GM12874 (cell line): Measurements from ENCODE around the gene FBXW11.

ENCODE experiments used
- TF ChIP-seq, protein P1 (sequence below): IDR thresholded peaks from 2 replicates; pipeline ENCODE4 v1.5.1; 2011; ENCODE audit warnings: low read depth, mild to moderate bottlenecking, control low read depth, low read length, moderate library complexity; ENCODE audit not compliant: insufficient read depth

FBXW11 gene

DNA sequence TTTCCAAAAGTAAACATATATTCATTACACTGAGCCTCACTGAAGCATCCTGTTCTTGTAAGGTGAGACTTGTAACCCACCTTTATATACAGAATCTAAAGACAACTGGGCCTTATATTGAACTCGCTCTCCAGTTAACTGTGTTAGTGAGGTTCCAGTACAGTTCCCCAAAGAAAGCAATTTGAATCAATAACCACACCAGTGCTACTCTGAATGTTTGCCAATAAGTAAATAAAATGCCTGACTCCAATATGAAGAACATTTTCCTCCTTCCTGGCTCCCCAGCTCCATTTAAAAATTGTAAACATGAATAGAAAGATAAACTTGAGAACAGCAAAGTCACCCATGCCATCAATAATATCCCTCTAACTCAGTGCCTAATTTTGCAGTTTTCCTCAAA lies 50.1 kb downstream of the FBXW11 start:
- TF ChIP-seq, protein P1, sequence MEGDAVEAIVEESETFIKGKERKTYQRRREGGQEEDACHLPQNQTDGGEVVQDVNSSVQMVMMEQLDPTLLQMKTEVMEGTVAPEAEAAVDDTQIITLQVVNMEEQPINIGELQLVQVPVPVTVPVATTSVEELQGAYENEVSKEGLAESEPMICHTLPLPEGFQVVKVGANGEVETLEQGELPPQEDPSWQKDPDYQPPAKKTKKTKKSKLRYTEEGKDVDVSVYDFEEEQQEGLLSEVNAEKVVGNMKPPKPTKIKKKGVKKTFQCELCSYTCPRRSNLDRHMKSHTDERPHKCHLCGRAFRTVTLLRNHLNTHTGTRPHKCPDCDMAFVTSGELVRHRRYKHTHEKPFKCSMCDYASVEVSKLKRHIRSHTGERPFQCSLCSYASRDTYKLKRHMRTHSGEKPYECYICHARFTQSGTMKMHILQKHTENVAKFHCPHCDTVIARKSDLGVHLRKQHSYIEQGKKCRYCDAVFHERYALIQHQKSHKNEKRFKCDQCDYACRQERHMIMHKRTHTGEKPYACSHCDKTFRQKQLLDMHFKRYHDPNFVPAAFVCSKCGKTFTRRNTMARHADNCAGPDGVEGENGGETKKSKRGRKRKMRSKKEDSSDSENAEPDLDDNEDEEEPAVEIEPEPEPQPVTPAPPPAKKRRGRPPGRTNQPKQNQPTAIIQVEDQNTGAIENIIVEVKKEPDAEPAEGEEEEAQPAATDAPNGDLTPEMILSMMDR, result no peak

DNA sequence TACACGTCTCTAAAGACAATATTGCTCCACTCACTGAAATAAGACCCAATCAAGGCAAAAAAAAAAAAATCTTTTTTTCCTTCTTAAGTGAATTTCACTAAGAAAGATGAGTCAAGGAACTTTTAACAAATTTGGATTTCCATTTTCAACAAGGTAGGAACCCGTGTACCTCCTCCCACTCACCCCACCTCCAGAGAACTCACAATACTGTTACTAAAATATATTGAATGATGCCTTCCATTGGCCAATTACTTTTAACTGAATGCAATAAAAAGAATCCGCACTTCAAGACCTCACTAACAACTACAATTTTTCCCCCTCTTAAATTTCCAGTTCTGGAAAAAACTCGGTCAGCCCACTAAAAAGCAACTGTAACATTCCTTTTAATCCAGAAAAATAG lies 50.7 kb downstream of the FBXW11 start:
- TF ChIP-seq, protein P1, result no peak

DNA sequence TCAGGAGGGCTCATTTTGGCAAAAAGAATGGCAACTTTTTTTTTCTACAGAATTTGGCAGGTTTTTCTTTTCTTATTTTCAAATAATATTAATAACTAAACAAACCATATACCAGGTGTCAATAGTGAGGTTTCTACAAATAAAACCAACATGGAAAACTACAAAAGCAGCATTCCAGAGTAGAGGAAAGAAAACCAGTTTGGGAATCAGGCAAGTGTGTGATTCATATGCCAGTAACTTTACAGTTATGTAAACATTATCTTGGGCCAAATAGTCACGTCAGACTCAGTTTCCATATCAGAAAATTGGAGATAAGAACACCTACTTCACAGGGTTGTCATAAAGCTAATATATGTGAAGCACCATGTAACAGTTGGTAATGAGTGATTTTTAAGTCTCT lies 51.7 kb downstream of the FBXW11 start:
- TF ChIP-seq, protein P1, result no peak

DNA sequence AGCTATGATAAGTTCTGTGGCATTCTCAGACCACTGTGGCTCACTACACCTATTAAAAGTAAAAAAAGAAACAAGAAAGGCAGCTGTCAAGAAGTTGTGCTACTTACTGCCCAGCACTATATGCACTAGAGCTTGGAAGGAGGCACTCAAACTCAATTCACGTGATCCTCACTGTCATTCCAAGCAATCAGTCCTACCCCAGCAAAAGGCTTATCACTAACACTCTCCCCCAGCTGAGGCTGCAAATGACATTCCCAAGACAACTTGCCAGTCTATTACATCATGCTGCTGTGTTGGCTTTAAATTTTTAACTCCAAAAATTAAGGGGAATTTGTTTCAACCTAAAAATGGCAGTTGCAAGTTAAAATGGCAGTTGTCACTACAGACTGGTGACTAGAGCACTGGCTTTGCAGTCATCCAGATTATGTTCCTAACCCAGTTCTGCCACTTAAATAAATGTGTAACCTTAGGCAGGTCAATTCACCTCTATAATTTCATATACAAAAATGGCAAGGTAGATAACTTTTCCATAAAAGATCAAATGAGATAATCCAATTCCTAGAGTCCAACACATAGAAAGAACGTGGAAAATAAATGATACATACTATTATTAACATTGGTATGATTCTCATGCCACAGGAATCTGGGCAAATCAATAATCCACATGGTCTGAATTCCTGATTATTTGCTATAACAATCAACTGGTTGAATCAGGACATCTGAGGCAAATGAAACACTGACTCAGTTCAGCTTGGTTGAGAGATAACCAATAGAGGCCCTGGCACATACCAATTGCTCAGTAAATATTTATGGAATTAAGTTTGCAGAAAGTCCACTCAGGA lies 52.4 kb downstream of the FBXW11 start:
- TF ChIP-seq, protein P1, result no peak

DNA sequence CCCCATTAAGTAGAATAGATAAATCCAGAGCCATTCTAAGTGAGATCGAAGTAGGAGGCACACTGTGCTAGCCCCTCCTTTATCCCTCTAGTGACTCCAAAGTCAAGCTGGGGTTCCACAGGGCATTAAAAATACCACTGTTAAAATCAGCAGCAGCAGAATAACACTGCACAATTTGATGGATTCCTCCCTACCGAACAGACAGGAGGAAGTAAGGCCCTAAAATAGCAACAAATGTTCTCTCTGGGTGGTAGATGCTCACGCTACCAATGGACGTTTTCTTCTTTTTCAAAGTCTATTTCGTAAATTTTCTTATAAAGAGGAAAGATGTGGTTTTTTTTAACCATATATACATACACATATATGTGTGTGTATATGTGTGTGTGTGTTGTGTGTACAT lies 54.4 kb downstream of the FBXW11 start:
- TF ChIP-seq, protein P1, result no peak

DNA sequence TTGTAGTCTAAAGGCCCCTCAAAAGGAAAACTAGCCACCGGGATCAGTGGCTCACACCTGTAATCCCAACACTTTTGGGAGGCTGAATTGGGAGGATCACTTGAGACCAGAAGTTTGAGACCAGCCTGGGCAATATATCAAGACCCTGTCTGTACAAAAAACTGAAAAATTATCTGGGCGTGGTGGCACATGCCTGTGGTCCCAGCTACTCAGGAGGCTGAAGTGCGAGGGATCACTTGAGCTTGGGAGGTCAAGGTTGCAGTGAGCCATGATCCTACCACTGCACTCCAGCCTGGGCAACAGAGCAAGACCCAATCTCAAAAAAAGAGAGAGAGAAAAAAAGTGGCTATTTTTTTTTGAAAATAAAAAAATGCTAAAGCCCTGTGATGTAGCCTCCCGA lies 55.2 kb downstream of the FBXW11 start:
- TF ChIP-seq, protein P1, result no peak

DNA sequence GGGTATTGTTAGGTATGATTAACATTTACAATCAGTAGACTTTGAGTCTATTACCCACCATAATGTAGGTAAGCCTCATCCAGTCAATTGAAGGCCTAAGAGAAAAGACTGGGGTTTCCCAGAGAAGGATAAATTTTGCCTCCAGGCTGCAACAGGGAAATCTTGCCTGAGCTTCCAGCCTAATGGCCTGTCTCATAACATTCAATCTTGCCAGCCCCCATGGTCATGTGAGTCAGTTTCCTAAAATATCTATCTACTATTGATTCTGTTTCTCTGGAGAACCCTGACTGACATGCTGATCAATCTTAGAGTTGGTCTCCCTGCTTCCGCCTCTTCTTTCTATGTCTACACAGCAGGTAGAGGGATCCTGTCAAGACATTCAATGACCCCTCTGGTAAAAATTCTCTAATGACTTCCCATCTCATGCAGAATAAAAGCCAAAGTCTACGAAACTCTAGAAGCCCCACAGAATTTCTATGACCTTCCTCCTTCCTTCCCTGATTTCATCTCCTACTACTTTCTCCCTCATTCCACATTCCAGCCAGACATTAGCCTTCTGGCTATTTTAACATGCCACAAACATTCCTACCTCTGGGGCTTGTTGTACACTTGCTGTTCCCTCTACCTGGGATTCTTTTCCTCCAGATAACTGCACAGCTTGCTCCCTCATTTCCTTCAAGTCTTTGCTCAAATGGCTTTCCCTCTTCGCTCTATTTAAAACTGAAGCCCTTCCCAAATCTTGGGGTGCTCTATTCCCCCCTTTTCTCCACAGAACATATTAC lies 60.2 kb downstream of the FBXW11 start:
- TF ChIP-seq, protein P1, result no peak
